ENCODE measurements around the gene COL18A1.

COL18A1 gene

GRCh38 chr21:45511007-45511406 is 106.0 kb downstream of the COL18A1 start:
- DNase-seq, result no peak

- no peak for DNase-seq
These were observed 106.9 kb downstream of the COL18A1 start for GRCh38 chr21:45511661-45512431.

DNA sequence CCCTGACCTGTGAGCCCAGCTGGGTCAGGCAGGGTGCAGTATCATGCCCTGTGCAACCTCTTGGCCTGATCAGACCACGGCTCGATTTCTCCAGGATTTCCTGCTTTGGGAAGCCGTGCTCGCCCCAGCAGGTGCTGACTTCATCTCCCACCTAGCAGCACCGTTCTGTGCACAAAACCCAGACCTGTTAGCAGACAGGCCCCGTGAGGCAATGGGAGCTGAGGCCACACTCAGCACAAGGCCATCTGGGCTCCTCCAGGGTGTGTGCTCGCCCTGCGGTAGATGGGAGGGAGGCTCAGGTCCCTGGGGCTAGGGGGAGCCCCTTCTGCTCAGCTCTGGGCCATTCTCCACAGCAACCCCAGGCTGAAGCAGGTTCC is 107.6 kb downstream of the COL18A1 start:
- no peak for DNase-seq

GRCh38 chr21:45513003-45513717 is 108.2 kb downstream of the COL18A1 start:
- DNase-seq, result no peak

DNA sequence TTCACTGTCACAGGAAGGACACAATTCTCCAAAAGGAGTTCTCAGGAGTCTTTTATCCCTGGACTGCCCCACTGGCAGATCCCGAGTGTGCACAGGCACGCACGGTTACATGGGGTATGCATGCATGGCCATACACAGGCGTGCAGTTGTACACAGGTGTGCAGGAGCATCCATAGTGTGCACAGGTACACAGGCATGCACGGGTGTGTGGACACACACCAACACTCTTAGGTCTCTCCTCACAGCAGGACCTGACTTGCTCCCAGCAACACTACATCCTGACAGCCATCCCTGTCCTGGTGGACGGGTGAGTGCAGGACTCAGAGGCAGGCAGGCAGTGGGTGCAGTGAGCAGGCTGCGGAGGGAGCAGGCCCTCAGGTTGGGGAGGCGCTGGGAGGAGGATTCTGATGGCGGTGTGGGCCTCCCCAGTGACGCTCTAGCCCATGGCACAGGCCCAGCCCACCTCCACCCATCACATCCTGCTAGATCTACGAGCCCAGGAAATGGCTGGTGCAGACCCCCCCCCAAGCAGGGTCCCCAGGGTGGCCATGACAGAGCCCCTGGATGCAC is 108.9 kb downstream of the COL18A1 start:
- DNase-seq, result no peak

GRCh38 chr21:45514311-45515021 is 109.5 kb downstream of the COL18A1 start:
- DNase-seq, result no peak

DNA sequence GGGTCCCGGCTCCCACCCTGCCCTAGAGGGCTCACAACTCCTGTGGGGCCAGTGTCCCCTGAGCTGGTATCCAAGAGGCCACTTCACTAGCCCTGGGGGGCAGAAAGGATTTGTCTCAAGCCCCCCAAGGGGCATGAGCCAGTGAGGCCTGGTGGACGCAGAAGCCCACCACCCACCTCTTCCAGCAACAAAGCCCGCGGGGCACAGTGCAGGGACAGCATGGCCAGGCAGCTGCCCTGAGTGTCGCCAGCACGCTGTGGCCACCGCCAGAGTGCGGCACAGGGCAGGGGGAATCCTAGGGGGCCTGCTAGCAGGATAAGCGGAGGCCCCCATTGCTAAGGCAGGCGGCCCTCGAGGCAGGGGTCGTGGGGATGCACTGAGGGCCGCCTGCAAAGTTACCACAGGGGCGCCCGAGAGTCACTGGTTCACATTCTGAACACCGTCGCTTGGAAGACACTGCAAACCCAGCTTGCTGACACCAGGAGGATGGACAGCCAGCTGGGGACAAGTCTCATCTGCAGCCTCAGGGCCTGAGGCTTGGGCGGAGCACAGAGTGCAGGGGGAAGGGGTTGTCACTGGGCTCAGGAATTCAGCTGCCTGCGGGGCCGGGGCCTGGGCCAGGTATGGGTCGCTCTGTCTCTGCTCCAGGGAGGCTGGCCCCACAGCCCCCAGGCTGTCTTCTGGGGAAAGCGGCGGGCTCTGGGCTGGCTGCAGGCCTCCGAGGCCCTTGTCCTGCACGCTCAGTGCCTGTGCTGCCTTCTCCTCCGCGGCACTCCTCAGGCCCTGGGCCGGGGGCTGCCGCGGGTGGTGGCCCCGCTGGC is 110.5 kb downstream of the COL18A1 start:
- no peak for DNase-seq

DNA sequence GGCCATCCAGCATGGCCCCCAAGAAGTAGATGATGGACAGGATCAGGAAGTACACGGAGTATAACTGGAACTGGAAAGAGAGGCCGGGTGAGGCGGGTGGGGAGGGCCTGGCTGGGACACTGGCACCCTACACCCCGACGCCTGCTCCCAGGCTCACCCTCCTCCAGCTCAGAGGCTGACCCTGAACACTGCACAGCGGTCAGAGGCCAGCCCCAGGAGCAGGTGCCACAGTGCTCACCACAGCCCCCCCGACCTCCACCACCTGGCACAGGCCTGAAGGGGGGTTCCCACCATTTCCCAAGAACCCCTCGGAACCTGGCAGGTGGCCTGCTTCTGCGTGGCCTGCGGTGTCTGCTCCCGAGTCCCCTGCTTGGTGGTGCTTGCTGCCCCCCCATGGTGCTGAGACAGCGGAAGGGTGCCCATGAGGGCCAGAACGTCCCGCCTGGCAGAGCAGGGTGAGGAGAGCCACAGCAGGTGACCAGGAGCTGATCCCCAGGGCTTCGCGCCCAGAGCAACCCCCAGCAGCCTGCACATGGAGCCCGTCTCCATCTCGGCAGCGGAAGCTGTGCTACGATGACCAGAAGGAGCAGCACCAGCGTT is 111.2 kb downstream of the COL18A1 start:
- DNase-seq, result no peak

DNA sequence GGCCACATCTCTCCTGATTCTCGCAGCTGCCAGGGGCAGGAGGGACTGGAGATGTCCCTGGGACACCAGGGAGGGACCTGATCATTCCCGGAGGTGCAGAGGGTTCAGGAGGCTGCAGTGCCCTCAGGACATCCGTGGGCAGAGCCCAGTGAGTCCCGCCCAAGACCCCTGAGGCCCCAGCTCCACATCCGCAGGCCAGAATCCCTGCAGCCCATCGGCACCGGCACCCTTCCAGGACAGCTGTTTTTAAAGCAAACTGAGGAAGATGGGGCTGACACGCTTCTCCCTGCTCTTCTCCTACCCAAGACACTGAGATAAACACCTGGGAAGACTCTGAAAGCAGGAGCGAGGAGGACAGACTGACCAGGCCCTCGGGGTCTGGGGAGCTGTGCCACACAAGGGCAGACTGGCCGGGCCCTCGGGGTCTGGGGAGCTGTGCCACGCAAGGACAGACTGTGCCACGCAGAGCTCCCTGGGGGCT is 111.7 kb downstream of the COL18A1 start:
- no peak for DNase-seq

DNA sequence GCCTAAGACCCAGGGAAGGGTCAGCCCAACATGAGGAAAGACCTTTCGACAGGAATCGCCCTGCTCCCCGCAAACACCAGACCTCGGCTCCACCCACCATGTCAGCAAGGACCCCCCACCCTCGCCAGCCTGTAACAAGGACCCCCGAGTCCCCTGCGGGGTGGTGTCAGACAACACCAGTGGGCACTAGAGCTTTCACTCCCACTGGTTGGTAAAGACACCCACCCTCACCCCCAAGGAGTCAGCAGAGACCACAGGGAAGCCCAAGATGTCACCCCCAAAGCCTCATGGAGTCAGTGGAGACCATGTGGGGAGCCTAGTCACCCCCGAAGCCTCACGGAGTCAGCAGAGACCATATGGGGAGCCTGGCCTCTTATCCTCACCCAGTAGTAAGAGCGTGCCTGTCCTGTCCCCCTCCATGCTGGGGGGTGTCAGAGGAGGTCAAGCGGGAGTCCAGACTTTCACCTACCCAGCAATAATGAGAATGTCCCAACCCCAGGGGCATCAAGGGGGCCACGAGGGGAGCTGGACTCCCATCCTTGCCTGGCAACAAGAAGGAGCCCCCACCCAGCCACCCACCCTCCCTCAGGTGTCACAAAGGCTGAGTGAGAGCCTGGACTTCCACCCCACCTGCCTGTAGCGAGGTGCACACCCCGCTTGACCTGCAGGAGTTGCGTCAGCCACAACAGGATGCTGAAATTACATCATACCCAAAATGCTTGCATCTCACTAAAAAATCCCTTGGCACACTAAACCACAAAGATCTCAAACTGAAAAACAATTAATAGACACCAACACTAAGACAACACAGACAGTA is 112.5 kb downstream of the COL18A1 start:
- peak; percentile 23 for DNase-seq

DNA sequence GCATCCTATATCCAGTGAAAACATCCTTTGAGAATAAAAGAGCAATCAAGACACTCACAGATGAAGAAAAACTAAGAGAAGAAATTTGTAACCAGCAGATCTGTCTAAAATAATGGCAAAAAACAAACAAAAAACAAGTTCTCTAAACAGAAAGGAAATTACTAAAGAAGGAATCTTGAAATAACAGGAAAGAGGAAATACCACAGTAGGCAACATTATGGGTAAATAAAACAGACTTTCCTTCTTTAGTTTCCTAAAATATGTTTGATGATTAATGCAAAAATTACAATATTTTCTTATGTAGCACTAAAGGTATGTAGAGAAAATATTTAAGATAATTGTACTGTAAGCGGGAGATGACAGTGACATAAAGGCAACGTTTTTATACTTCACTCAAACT is 113.8 kb downstream of the COL18A1 start:
- peak; percentile 49 for DNase-seq

DNA sequence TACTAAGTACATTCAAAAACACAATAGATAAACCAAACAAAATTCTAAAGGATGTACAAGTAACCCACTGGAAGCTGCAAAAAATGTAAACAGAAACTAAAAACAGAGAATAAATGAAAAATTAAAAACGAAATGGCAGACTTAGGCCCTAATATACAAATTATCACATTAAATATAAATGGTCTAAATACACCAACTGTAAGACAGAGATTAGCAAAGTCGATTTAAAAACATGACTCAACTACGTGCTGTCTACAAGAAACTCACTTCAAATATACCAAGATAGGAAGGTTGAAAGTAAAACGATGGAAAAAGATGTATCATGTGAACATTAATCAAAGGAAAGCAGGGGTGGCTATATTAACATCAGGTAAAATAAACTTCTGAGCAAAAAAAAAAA is 114.2 kb downstream of the COL18A1 start:
- no peak for DNase-seq

- no peak for DNase-seq
These were observed 116.3 kb downstream of the COL18A1 start for GRCh38 chr21:45521241-45521640.

GRCh38 chr21:45522381-45522780 is 117.4 kb downstream of the COL18A1 start:
- no peak for DNase-seq

DNA sequence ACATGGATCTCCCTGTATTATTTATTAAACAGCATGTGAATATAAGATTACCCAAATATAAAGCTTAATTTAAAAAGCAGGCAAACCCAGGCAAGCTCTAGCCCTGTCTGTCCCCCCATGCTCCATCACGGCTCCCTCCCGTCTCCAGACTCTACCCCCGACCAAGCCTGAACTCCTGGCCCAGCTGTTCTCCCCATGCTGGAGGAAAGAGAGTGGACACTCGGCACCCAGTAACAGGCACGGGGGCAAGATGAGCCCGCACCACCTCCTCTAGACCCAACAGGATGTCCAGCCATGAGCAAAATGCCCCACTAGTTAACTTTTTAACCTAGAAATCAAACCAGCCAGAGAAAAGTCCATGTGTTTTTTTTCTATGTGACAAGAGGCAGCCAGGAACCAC is 118.0 kb downstream of the COL18A1 start:
- no peak for DNase-seq

DNA sequence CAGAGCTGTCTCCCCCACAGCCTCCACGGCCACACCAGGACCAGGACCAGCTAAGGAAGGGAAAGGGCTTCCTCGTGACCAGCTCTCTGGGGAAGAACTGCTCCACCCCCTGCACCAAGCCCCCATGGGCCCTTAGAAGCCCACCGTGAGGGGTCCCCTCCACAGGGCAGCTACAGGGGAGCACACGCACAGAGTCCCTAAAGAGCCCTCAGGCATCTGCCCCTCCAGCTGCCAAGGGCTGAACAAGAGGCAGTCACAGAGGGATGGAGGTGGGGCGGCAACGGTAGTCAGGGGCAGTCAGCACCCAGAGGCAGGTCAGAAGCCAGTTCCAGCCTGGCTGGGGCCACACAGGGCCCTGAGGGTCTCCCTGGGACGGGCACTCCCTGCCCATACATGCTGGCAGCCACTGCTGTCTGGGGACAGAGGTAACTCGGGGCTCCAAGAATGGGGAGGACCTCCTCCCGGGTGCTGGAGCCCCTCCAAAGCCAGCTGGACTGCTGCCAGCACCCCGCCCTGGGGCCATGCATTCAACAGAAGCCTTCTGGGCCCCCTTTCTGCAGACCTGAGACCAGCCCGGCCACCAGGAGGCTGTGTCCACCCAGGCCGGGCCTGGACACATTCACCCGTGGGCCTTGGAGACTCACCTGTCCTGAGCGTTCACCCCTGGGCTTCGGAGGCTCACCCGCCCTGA is 118.6 kb downstream of the COL18A1 start:
- DNase-seq, result no peak

- no peak for DNase-seq
These were observed 119.8 kb downstream of the COL18A1 start for GRCh38 chr21:45524756-45525152.

- DNase-seq, result no peak
These were observed 120.4 kb downstream of the COL18A1 start for GRCh38 chr21:45525153-45525909.

- no peak for DNase-seq
These were observed 120.9 kb downstream of the COL18A1 start for GRCh38 chr21:45525910-45526306.

Data from inflammatory macrophage treated with lipopolysaccharide for 4 hours (primary cell).